ENCODE data around the gene GUCA1A. TPM values are rescaled to one million over a fixed set of nuclear protein-coding genes. Genes with fewer than 3 reads are reported as not detected.
A peak's percentile ranks its signal among the peaks of the same experiment; 100 is the strongest.

GUCA1A gene
- total RNA-seq, 1 experiment from 2014 or later: not detected

DNA sequence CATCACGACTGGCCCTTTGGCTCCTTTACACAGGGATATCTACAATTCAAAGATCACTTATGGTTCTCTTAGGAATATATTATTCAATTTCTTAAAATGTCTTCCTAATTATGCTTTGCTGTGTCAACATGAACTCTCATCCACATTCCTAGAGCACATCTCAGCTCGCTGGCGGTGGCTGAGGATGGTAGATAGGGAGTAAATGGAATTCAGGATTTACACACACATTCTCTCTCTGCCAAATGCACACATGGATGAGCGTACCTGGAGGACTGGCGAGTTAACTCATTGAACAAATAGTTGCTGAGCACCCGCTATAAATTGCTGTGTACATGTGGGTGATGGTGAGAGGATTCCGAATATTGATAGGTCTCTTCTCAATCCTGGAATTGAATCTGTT, 49.3 kb downstream of the GUCA1A start:
- Histone ChIP-seq H3K27ac (ENCODE audit: low read length) (peak overlapping the region; percentile 100), H3K9me3 (ENCODE audit: control insufficient read depth, insufficient read depth, low read depth, low read length) (no peaks in the 10 kb centered on the region), H3K4me1 (ENCODE audit: control insufficient read depth, insufficient read depth, low read length) (peaks cover 74% of the 10 kb centered on the region), H3K36me3 (ENCODE audit: control insufficient read depth, insufficient read depth, low read length) (peaks cover under 1% of the 10 kb centered on the region; the same call in 1 of the 2 replicates), H3K27me3 (ENCODE audit: control insufficient read depth, insufficient read depth, low read length) (no peaks in the 10 kb centered on the region), H3K4me3 (ENCODE audit: low read depth in 2 of 2, low read length in 2 of 2) (no peak overlapping the region)
- in situ Hi-C loops (cut with HindIII; ENCODE audit: low pct_unique_long_range_greater_than_20kb, low sequenced_read_pairs) (no loop called here), intact Hi-C loops (cut with micrococcal nuclease; ENCODE audit: unreplicated experiment) (no loop called here)
- DNase-seq (ENCODE audit: low read depth, low spot score): no peak
- BruUV-seq (replicated peaks): no TSS peak
- TF ChIP-seq, protein P1, sequence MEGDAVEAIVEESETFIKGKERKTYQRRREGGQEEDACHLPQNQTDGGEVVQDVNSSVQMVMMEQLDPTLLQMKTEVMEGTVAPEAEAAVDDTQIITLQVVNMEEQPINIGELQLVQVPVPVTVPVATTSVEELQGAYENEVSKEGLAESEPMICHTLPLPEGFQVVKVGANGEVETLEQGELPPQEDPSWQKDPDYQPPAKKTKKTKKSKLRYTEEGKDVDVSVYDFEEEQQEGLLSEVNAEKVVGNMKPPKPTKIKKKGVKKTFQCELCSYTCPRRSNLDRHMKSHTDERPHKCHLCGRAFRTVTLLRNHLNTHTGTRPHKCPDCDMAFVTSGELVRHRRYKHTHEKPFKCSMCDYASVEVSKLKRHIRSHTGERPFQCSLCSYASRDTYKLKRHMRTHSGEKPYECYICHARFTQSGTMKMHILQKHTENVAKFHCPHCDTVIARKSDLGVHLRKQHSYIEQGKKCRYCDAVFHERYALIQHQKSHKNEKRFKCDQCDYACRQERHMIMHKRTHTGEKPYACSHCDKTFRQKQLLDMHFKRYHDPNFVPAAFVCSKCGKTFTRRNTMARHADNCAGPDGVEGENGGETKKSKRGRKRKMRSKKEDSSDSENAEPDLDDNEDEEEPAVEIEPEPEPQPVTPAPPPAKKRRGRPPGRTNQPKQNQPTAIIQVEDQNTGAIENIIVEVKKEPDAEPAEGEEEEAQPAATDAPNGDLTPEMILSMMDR (IDR thresholded peaks at IDR 0.05): no peak
- TF ChIP-seq REST (IDR thresholded peaks at IDR 0.05; ENCODE audit: insufficient read depth in 1 of 2, low read depth in 2 of 2, low read length in 1 of 2): no peak
- TF ChIP-seq SIN3A (IDR thresholded peaks at IDR 0.05; ENCODE audit: borderline replicate concordance, insufficient read depth, low read depth, low read length): no peak
- TF ChIP-seq POLR2AphosphoS5 (IDR thresholded peaks at IDR 0.05; ENCODE audit: low read depth, low read length): no peak
- no peak for TF ChIP-seq TCF7L2 (IDR thresholded peaks at IDR 0.05; ENCODE audit: low read depth, low read length)
- ChIA-PET POLR2A (interaction anchor here (0.7 kb wide), 1 partner anchor 224 kb away, joined by 5 read pairs; no protein-coding TSS in a partner anchor), CTCF (no interaction called here)
- ATAC-seq: no peak

DNA sequence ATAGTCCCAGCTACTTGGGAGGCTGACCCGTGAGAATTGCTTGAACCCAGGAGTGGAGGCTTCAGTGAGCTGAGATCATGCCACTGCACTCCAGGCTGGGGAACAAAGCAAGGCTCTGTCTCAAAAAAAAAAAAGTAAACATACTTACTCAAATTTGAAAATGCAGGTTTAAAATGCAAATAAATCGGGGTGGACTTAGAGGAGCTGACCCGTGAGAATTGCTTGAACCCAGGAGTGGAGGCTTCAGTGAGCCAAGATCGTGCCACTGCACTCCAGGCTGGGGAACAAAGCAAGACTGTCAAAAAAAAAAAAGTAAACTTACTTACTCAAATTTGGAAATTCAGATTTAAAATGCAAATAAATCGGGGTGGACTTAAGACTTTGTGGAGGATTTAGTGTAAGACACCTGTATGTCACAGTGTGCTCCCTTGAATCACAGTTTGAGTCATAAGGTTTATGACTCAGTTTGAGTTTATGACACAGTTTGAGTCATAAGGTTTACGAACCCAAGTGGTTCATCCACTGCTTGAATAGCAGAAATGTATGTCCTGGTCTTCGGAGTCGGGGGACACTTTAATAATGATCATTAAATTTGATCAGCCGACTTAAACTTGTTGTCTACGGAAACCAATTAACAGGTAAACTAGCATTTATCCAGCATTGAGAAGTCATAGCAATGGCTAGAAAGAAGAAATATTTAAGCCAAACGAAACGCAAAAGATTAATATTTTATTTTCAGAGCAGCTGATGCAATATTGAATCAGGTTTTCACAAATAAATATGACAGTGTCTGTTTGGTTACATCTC, 51.3 kb downstream of the GUCA1A start:
- ChIA-PET POLR2A (interaction anchor here (0.7 kb wide), 3 partner anchors 96 to 203 kb away, joined by 3 to 4 read pairs (median 4); no protein-coding TSS in a partner anchor), CTCF (no interaction called here)
- peak overlapping the region in 1 of 2 experiments; percentile 23; a peak in 2 of 4 replicates for H3K4me3 ChIP-seq (ENCODE audit: low read depth in 2 of 2, low read length in 2 of 2)
- H3K27me3 ChIP-seq (ENCODE audit: control insufficient read depth, insufficient read depth, low read length): no peaks in the 10 kb centered on the region
- H3K9me3 ChIP-seq (ENCODE audit: control insufficient read depth, insufficient read depth, low read depth, low read length): no peaks in the 10 kb centered on the region
- no TSS peak for BruUV-seq (replicated peaks)
- in situ Hi-C loops (cut with HindIII; ENCODE audit: low pct_unique_long_range_greater_than_20kb, low sequenced_read_pairs): no loop called here
- TF ChIP-seq, protein P1 (IDR thresholded peaks at IDR 0.05): no peak
- TF ChIP-seq POLR2AphosphoS5 (IDR thresholded peaks at IDR 0.05; ENCODE audit: low read depth, low read length): peak; percentile 89
- no peak for TF ChIP-seq SIN3A (IDR thresholded peaks at IDR 0.05; ENCODE audit: borderline replicate concordance, insufficient read depth, low read depth, low read length)
- no peak for TF ChIP-seq REST (IDR thresholded peaks at IDR 0.05; ENCODE audit: insufficient read depth in 1 of 2, low read depth in 2 of 2, low read length in 1 of 2)
- TF ChIP-seq TCF7L2 (IDR thresholded peaks at IDR 0.05; ENCODE audit: low read depth, low read length): peak; percentile 55; the same call in 1 of the 2 replicates
- intact Hi-C loops (cut with micrococcal nuclease; ENCODE audit: unreplicated experiment): no loop called here
- H3K36me3 ChIP-seq (ENCODE audit: control insufficient read depth, insufficient read depth, low read length): no peaks in the 10 kb centered on the region
- DNase-seq (ENCODE audit: low read depth, low spot score) (peak; percentile 98), ATAC-seq (peak; percentile 74)
- peaks cover 87% of the 10 kb centered on the region for H3K4me1 ChIP-seq (ENCODE audit: control insufficient read depth, insufficient read depth, low read length)
- peak overlapping the region; percentile 100 for H3K27ac ChIP-seq (ENCODE audit: low read length)

Measured in Panc1 (cell line).